Adrenal gland (tissue), 12 donors: ENCODE measurements around the gene ZFP36L1. TPM values are rescaled to one million over a fixed set of nuclear protein-coding genes. Genes with fewer than 3 reads are reported as not detected.

Experiments
- DNase-seq, 7 donors: peaks; one replicate each; pipeline ENCODE4 v3.0.0-alpha.2; 2019 to 2020
- H3K27ac ChIP-seq, 5 donors: fragments of 200-600 bp; sonication (generic) in 4 of 5; 1 replicate in 3 of 5; 2 replicates in 2 of 5; pipeline versions ENCODE4 v1.5.1 to v1.8.0; 2016 to 2020; ENCODE audit warnings: mild to moderate bottlenecking in 1 of 5
- H3K27me3 ChIP-seq: fragments of 200-600 bp; 2 replicates; pipeline ENCODE4 v1.8.0; 2021
- H3K36me3 ChIP-seq, 2 donors: fragments of 200-600 bp; replicated peaks in 1 of 2; 1 replicate in 1 of 2; 2 replicates in 1 of 2; pipeline versions ENCODE4 v1.5.1 to v1.8.0; 2018 to 2022
- H3K4me1 ChIP-seq, 2 donors: fragments of 200-600 bp; replicated peaks in 1 of 2; 1 replicate in 1 of 2; 2 replicates in 1 of 2; pipeline versions ENCODE4 v1.5.1 to v1.8.0; 2018 to 2021
- H3K4me3 ChIP-seq, 4 donors: fragments of 200-600 bp; sonication (generic) in 3 of 4; one replicate each; pipeline ENCODE4 v1.5.1; 2016 to 2018
- H3K9me3 ChIP-seq, 3 donors: fragments of 200-600 bp; sonication (generic) in 1 of 3; replicated peaks in 1 of 3; 1 replicate in 2 of 3; 2 replicates in 1 of 3; pipeline versions ENCODE4 v1.5.1 to v1.8.0; 2016 to 2021
- POLR2A ChIP-seq, 2 donors: fragments of 450-650 bp; IDR thresholded peaks; one replicate each; pipeline ENCODE4 v1.6.1; 2017; ENCODE audit warnings: antibody characterized with exemption in 2 of 2, mild to moderate bottlenecking in 2 of 2, moderate library complexity in 1 of 2
- WGBS, 4 donors: extraction: QIAGEN DNeasy Blood & Tissue Kit in 2 of 4; methylation state at CpG; one replicate each; pipeline versions ENCODE4 v1.1.5 to v1.1.7; 2013 to 2017; 5-methylcytosine and 5-hydroxymethylcytosine counted together
- intact Hi-C, 2 donors: fragments of 100-400 bp; cut with DNase I; formaldehyde crosslinking; loops; one replicate each; pipeline versions ENCODE4 v1.14.1 to v1.15.0; 2022 to 2023
- polyA plus RNA-seq, 3 donors: library from polyadenylated mRNA; stranded (reverse); fragments of 200-250 nt in 2 of 3; fragments of 350-450 nt in 1 of 3; fragmentation: Illumina TruSeq in 1 of 3; extraction: RNeasy Lipid Tissue Mini Kit (QIAGEN cat#74804) in 1 of 3; gene quantifications; one replicate each; pipeline ENCODE4 v1.2.3, GENCODE V29; 2013 to 2014
- total RNA-seq, 9 donors: library from RNA; depleted of rRNA in 4 of 9; stranded (reverse); fragments of >200 nt in 4 of 9; fragments of 120-200 nt in 1 of 9; fragmentation: NEBNext Ultra II Directional in 1 of 9; extraction: Animal tissue kit (Norgen Biotek cat#: 25700) in 1 of 9; gene quantifications; one replicate each; pipeline versions ENCODE4 v1.1.0 to v1.2.4, GENCODE V29; 2013 to 2023
- TF ChIP-seq, protein P1 (sequence below), 6 experiments: fragments of 450-650 bp in 4 of 6; fragments of 200-600 bp in 2 of 6; sonication (generic) in 1 of 6; IDR thresholded peaks; 1 replicate in 5 of 6; 2 replicates in 1 of 6; pipeline versions ENCODE4 v1.5.1 to v1.8.0; 2016 to 2021; ENCODE audit warnings: antibody characterized with exemption in 6 of 6, mild to moderate bottlenecking in 2 of 6, moderate library complexity in 1 of 6
- donor health status: healthy with polysubstance abuse.
- donor health status: Bipolar disorder and iron deficiency.
- donor health status: DM: yes; HTN: yes; CAD: no.
- donor health status: DM: no; HTN: no; CAD: no.
- donor health status: DM: no; HTN: no; CAD: no.
- donor health status: DM: yes; HTN: yes; CAD: no.

ZFP36L1 gene
- total and polyA plus RNA-seq, 12 donors, result 25.5 to 332 (median 133) TPM

DNA sequence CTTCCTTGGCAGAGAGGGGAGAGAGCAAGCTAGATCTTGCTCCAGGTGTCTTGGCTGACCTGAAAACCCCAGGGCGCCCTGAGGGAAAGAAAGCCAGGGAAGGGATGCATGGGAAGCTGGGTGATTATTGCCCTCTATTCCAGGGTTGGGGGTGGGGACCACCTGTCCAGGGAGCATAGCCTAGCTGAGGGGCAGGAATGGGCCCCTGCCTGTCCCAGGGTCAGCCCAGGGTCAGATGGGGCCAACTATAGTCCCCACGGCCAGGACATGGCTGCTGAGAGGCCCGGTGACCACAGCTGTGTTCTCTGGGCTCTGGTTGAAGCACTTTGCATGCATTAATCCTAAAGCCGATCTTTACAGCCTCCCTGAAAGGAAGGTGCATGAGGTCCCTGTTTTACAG is 30.1 kb upstream of the ZFP36L1 start:
- intact Hi-C loops, result loop anchor here (5.0 to 10.0 kb wide), 3 partner anchors 886 to 938 kb away; no protein-coding TSS in a partner anchor
- TF ChIP-seq, protein P1, sequence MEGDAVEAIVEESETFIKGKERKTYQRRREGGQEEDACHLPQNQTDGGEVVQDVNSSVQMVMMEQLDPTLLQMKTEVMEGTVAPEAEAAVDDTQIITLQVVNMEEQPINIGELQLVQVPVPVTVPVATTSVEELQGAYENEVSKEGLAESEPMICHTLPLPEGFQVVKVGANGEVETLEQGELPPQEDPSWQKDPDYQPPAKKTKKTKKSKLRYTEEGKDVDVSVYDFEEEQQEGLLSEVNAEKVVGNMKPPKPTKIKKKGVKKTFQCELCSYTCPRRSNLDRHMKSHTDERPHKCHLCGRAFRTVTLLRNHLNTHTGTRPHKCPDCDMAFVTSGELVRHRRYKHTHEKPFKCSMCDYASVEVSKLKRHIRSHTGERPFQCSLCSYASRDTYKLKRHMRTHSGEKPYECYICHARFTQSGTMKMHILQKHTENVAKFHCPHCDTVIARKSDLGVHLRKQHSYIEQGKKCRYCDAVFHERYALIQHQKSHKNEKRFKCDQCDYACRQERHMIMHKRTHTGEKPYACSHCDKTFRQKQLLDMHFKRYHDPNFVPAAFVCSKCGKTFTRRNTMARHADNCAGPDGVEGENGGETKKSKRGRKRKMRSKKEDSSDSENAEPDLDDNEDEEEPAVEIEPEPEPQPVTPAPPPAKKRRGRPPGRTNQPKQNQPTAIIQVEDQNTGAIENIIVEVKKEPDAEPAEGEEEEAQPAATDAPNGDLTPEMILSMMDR (IDR thresholded peaks at IDR 0.05), result no peak
- no peak for TF ChIP-seq POLR2A (IDR thresholded peaks at IDR 0.05)
- H3K27ac ChIP-seq, result no peak overlapping the region
- peak in 1 of 7 donors; percentile 36 for DNase-seq
- H3K9me3 ChIP-seq, result no peaks in the 10 kb centered on the region
- no peak overlapping the region for H3K4me3 ChIP-seq
- WGBS, 4 donors, result 67 to 92% (median 80%) methylated on average over 4 of the region's 4 CpGs
- peaks cover 0 to 5% of the 10 kb centered on the region in 2 donors for H3K4me1 ChIP-seq
- no peaks in the 10 kb centered on the region for H3K27me3 ChIP-seq
- H3K36me3 ChIP-seq, result no peaks in the 10 kb centered on the region

DNA sequence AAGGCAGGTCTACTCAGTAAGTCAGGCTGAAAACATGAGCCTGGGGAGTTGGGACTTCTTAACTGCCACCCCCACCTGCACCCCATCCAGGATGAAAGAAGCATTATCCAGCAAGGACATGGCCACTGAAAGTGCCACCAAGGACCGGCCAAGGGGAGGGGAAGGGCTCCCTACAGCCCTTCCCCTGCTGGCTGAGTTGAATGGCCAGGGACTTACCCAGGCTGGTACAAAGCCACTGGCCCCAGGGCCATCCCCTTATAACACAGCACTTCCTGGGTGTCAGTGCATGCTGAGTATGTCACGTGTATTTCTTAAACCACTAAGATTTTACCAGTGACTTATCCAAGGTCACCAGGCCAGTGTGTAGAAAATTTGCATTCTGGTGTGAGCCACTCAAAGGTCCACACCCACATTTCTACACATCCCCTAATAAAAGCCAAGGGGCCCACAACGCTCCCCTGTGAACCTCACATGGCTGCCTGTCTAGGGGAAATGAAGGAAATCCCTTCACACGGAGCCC is 29.3 kb upstream of the ZFP36L1 start:
- 66 to 87% (median 79%) methylated on average over 2 to 4 of the region's 4 CpGs for WGBS, 4 donors
- H3K4me3 ChIP-seq, result no peak overlapping the region
- H3K27me3 ChIP-seq, result no peaks in the 10 kb centered on the region
- no peak for TF ChIP-seq POLR2A (IDR thresholded peaks at IDR 0.05)
- TF ChIP-seq, protein P1 (IDR thresholded peaks at IDR 0.05), result no peak
- H3K4me1 ChIP-seq, result peaks cover 0 to 5% of the 10 kb centered on the region in 2 donors
- H3K36me3 ChIP-seq, result no peaks in the 10 kb centered on the region
- peak in 1 of 7 donors; percentile 30 for DNase-seq
- no peaks in the 10 kb centered on the region for H3K9me3 ChIP-seq
- H3K27ac ChIP-seq, result no peak overlapping the region
- intact Hi-C loops, result loop anchor here (5.0 to 10.0 kb wide), 3 partner anchors 885 to 937 kb away; no protein-coding TSS in a partner anchor

DNA sequence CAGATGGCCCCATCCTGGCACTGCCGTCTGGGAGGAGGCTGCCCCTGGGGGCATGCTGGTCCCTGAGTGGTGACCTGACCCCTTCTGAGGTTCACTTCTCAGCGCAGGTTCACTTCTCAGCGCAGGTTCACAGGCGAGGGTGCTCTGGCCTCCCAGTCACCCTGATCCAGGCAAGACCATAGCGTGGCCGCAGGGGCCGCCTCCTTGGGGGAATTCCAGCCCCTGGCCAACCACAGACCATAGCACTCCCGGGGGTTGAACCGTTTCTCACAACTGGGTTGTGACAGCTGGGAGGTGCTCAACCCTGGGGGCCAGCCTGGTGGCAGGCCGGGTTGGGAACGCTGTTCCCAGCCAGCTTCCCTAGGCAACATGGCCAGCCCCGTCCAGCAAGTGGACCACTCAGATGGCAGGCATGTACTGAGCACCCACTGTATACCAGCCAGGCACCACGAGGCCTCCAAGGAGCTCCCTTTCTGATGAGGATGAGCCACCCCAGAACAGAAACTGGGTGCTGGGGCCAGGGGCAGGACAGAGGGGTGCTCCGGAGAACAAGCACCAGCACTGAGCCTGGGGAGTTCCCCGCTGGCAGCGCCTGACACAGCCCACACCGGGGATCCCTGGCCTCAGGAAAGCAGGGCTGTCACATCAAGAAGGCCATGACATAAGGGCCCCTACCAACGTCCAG is 28.3 kb upstream of the ZFP36L1 start:
- TF ChIP-seq POLR2A (IDR thresholded peaks at IDR 0.05), result no peak
- TF ChIP-seq, protein P1 (IDR thresholded peaks at IDR 0.05), result no peak
- 83 to 96% (median 89%) methylated on average over 4 to 18 of the region's 18 CpGs for WGBS, 4 donors
- no peaks in the 10 kb centered on the region for H3K36me3 ChIP-seq
- H3K27ac ChIP-seq, result no peak overlapping the region
- intact Hi-C loops, result loop anchor here (5.0 to 10.0 kb wide), 3 partner anchors 884 to 936 kb away; no protein-coding TSS in a partner anchor
- peaks cover 1 to 14% of the 10 kb centered on the region in 2 donors for H3K4me1 ChIP-seq
- H3K4me3 ChIP-seq, result no peak overlapping the region
- peak in 1 of 7 donors; percentile 41 for DNase-seq
- H3K27me3 ChIP-seq, result no peaks in the 10 kb centered on the region
- H3K9me3 ChIP-seq, result no peaks in the 10 kb centered on the region

DNA sequence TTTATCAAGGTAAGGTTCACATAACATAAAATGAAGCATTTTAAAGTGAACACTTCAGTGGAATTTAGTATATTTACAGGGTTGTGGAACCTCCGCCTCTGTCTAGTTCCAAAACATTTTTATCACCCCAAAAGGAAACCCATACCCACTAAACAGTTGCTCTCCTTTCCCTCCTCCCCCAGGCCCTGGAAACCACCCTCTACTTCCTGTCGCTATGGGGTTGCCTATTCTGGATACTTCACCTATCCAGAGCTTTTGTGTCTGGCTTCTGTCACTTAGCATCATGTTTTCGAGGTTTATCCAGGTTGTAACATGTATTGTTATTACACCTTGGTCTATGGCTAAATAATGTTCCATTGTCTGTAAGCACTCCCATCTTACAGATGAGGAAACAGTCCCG is 27.7 kb upstream of the ZFP36L1 start:
- Histone ChIP-seq H3K9me3 (no peaks in the 10 kb centered on the region), H3K27me3 (no peaks in the 10 kb centered on the region), H3K36me3 (no peaks in the 10 kb centered on the region), H3K4me1 (peaks cover 7 to 20% of the 10 kb centered on the region in 2 donors), H3K27ac (no peak overlapping the region), H3K4me3 (no peak overlapping the region)
- intact Hi-C loops, result loop anchor here (5.0 to 10.0 kb wide), 3 partner anchors 883 to 936 kb away; no protein-coding TSS in a partner anchor
- 83 to 88% (median 86%) methylated on average over 3 to 4 of the region's 4 CpGs for WGBS, 4 donors
- peak in 1 of 7 donors; percentile 31 for DNase-seq
- no peak for TF ChIP-seq POLR2A (IDR thresholded peaks at IDR 0.05)
- TF ChIP-seq, protein P1 (IDR thresholded peaks at IDR 0.05), result no peak
